PC-9 (cell line): ENCODE results near the gene SNX13. TPM values are rescaled to one million over a fixed set of nuclear protein-coding genes. Genes with fewer than 3 reads are reported as not detected.
"Not testable (repeated sequence)": the region's sequence is repeated elsewhere in the genome, so short reads cannot be mapped to it uniquely, and the experiment has no call there.

Experiments
- BruUV-seq: library from RNA; stranded (reverse); fragments of 400-500 nt; replicated peaks from 2 replicates; lab custom pipeline; 2021; lab: Mats Ljungman, UMichigan
- CTCF ChIA-PET: fragments of 300-600 bp; sonication (Branson Sonifier 250); formaldehyde crosslinking; loops from one replicate; lab custom pipeline; 2022; ENCODE audit warnings: antibody characterized with exemption; lab: Charles Lee
- POLR2A ChIA-PET: fragments of 300-600 bp; sonication (Branson Sonifier 250); formaldehyde crosslinking; loops from one replicate; lab custom pipeline; 2022; ENCODE audit warnings: antibody characterized with exemption; ENCODE audit not compliant: unreplicated experiment; lab: Charles Lee
- DNase-seq, 2 experiments: peaks; one replicate each; pipeline versions ENCODE4 v3.0.0 to v3.0.0-alpha.2; 2015 to 2022; ENCODE audit warnings: mixed read lengths in 1 of 2
- H2AFZ ChIP-seq: fragments of 200-600 bp; sonication (generic); 2 replicates; pipeline ENCODE4 v1.8.1; 2017; ENCODE audit warnings: antibody characterized with exemption
- H3F3A ChIP-seq: fragments of 200-600 bp; sonication (generic); 2 replicates; pipeline ENCODE4 v1.8.1; 2017; ENCODE audit warnings: antibody characterized with exemption, mild to moderate bottlenecking, low read depth; ENCODE audit not compliant: insufficient read depth
- H3K27ac ChIP-seq: fragments of 200-600 bp; sonication (generic); 2 replicates; pipeline ENCODE4 v1.6.1; 2016; ENCODE audit warnings: mixed run types
- H3K27me3 ChIP-seq: fragments of 200-600 bp; sonication (generic); 2 replicates; pipeline ENCODE4 v1.6.1; 2016; ENCODE audit warnings: low read depth, mixed run types; ENCODE audit not compliant: insufficient read depth
- H3K36me3 ChIP-seq: fragments of 200-600 bp; sonication (generic); 2 replicates; pipeline ENCODE4 v1.6.1; 2016; ENCODE audit warnings: low read depth, mixed run types
- H3K4me1 ChIP-seq: fragments of 200-600 bp; sonication (generic); replicated peaks from 2 replicates; pipeline ENCODE4 v1.6.1; 2016; ENCODE audit warnings: mixed run types; ENCODE audit not compliant: insufficient read depth
- H3K4me2 ChIP-seq: fragments of 200-600 bp; sonication (generic); 2 replicates; pipeline ENCODE4 v1.6.1; 2017; ENCODE audit warnings: mixed run types
- H3K4me3 ChIP-seq: fragments of 200-600 bp; sonication (generic); 2 replicates; pipeline ENCODE4 v1.6.1; 2016; ENCODE audit warnings: mixed run types
- H3K79me2 ChIP-seq: fragments of 200-600 bp; sonication (generic); 2 replicates; pipeline ENCODE4 v1.6.1; 2017; ENCODE audit warnings: low read depth, mixed run types
- H3K9me2 ChIP-seq: fragments of 200-600 bp; sonication (generic); 2 replicates; pipeline ENCODE4 v1.8.1; 2017; ENCODE audit warnings: mild to moderate bottlenecking; ENCODE audit not compliant: insufficient read depth
- H3K9me3 ChIP-seq: fragments of 200-600 bp; sonication (generic); 2 replicates; pipeline ENCODE4 v1.8.1; 2016; ENCODE audit warnings: low read depth; ENCODE audit not compliant: insufficient read depth
- H4K20me1 ChIP-seq: fragments of 200-600 bp; sonication (generic); 2 replicates; pipeline ENCODE4 v1.8.1; 2017; ENCODE audit not compliant: insufficient read depth
- CTCF ChIP-seq: fragments of 200-600 bp; sonication (generic); conservative IDR thresholded peaks from 2 replicates; pipeline ENCODE4 v1.6.1; 2017; ENCODE audit warnings: mixed run types, antibody characterized with exemption, mild to moderate bottlenecking, moderate library complexity
- EZH2 ChIP-seq: fragments of 200-600 bp; sonication (generic); IDR thresholded peaks from 2 replicates; pipeline ENCODE4 v1.8.0; 2017; ENCODE audit warnings: antibody characterized with exemption, low read depth
- intact Hi-C: fragments of 100-400 bp; cut with micrococcal nuclease; formaldehyde crosslinking; loops from one replicate; pipeline ENCODE4 v1.10.0; 2022; ENCODE audit not compliant: unreplicated experiment
- total RNA-seq: library from RNA; stranded (reverse); gene quantifications from 2 replicates; pipeline ENCODE4 v1.2.3, GENCODE V29; 2021

The SNX13 gene
- total RNA-seq, 1 experiment from 2014 or later: 56.3 TPM

DNA sequence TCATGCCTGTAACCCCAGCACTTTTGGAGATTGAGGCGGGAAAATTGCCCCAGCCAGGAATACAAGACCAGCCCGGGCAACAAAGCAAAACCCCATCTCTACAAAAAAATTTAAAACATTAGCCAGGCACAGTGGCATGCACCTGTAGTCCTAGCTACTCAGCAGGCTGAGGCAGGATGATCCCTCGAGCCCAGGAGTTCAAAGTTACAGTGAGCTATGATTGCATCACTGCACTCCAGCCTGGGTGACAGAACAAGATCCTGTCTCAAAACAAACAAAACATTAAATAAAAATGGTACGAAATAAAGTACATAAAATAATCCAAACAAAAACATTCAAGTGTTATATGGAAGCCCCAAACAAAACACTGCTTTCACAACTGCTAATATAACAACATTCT is 125.0 kb downstream of the SNX13 start:
- Histone ChIP-seq H3K4me2 (no peak overlapping the region), H3K4me1 (no peaks in the 10 kb centered on the region), H3K9me2 (no peaks in the 10 kb centered on the region), H2AFZ (no peak overlapping the region), H3K36me3 (peaks cover 22% of the 10 kb centered on the region), H3K79me2 (no peaks in the 10 kb centered on the region), H3K4me3 (no peak overlapping the region), H3K27me3 (no peaks in the 10 kb centered on the region), H4K20me1 (no peaks in the 10 kb centered on the region; the same call in 1 of the 2 replicates), H3K9me3 (peaks cover 9% of the 10 kb centered on the region; the same call in 1 of the 2 replicates), H3F3A (no peaks in the 10 kb centered on the region), H3K27ac (peak overlapping the region; percentile 3; the same call in 1 of the 2 replicates)
- ChIA-PET POLR2A (no interaction called here), CTCF (no interaction called here)
- no peak for TF ChIP-seq EZH2
- DNase-seq: no peak
- intact Hi-C loops: no loop called here
- no TSS peak for BruUV-seq

- no peak overlapping the region for H3K4me3 ChIP-seq
- no peak overlapping the region for H2AFZ ChIP-seq
- ChIA-PET POLR2A (no interaction called here), CTCF (no interaction called here)
- H3K4me2 ChIP-seq: no peak overlapping the region
- H3K27me3 ChIP-seq: no peaks in the 10 kb centered on the region
- peaks cover 9% of the 10 kb centered on the region; the same call in 1 of the 2 replicates for H3K9me3 ChIP-seq
- intact Hi-C loops: no loop called here
- H3F3A ChIP-seq: no peaks in the 10 kb centered on the region
- TF ChIP-seq EZH2 (no peak), CTCF (no peak)
- no peaks in the 10 kb centered on the region for H3K79me2 ChIP-seq
- DNase-seq: no peak
- H4K20me1 ChIP-seq: no peaks in the 10 kb centered on the region
- BruUV-seq: no TSS peak
- H3K4me1 ChIP-seq: no peaks in the 10 kb centered on the region
- no peak overlapping the region for H3K27ac ChIP-seq
- H3K9me2 ChIP-seq: no peaks in the 10 kb centered on the region
- peaks cover 22% of the 10 kb centered on the region for H3K36me3 ChIP-seq
These were observed 126.2 kb downstream of the SNX13 start for GRCh38 chr7:17814058-17814457.

GRCh38 chr7:17809215-17809614 is 131.1 kb downstream of the SNX13 start:
- H3K9me3 ChIP-seq, H3K4me3 ChIP-seq, DNase-seq, H3F3A ChIP-seq, H3K27me3 ChIP-seq, H3K9me2 ChIP-seq, H3K79me2 ChIP-seq, H3K4me1 ChIP-seq, H3K4me2 ChIP-seq, intact Hi-C loops, BruUV-seq, H4K20me1 ChIP-seq, H2AFZ ChIP-seq, POLR2A ChIA-PET, H3K27ac ChIP-seq: not testable (repeated sequence)
- peaks cover 18% of the 10 kb centered on the region for H3K36me3 ChIP-seq
- CTCF ChIA-PET: interaction anchor here (0.6 kb wide), 1 partner anchor 762 kb away, joined by 5 read pairs; no protein-coding TSS in a partner anchor

GRCh38 chr7:17807242-17807641 is 133.1 kb downstream of the SNX13 start:
- H3K4me1 ChIP-seq: no peaks in the 10 kb centered on the region
- no peak overlapping the region for H3K4me2 ChIP-seq
- no peaks in the 10 kb centered on the region for H4K20me1 ChIP-seq
- no peaks in the 10 kb centered on the region for H3F3A ChIP-seq
- CTCF ChIA-PET: no interaction called here
- POLR2A ChIA-PET: no interaction called here
- H3K9me2 ChIP-seq: peaks cover 5% of the 10 kb centered on the region; the same call in 1 of the 2 replicates
- peaks cover 12% of the 10 kb centered on the region for H3K36me3 ChIP-seq
- no peaks in the 10 kb centered on the region for H3K79me2 ChIP-seq
- TF ChIP-seq CTCF (no peak), EZH2 (no peak)
- intact Hi-C loops: no loop called here
- no TSS peak for BruUV-seq
- DNase-seq: no peak
- H3K27me3 ChIP-seq: no peaks in the 10 kb centered on the region
- H3K27ac ChIP-seq: no peak overlapping the region
- H3K4me3 ChIP-seq: no peak overlapping the region
- peaks cover 3% of the 10 kb centered on the region; the same call in 1 of the 2 replicates for H3K9me3 ChIP-seq
- no peak overlapping the region for H2AFZ ChIP-seq
